Activated naive CD4-positive, alpha-beta T cell treated with anti-CD3 and anti-CD28 coated beads, Interleukin-2, amount 10 ng/mL, durations not matched to agents 5 hours and 36 hours (primary cell): Measurements from ENCODE around the gene MBIP. TPM values are rescaled to one million over a fixed set of nuclear protein-coding genes. Genes with fewer than 3 reads are reported as not detected.

Source experiments
- total RNA-seq, 2 experiments: library from RNA; stranded (reverse); gene quantifications; one replicate each; pipeline ENCODE4 v1.2.3, GENCODE V29; 2021

MBIP gene, protein sequence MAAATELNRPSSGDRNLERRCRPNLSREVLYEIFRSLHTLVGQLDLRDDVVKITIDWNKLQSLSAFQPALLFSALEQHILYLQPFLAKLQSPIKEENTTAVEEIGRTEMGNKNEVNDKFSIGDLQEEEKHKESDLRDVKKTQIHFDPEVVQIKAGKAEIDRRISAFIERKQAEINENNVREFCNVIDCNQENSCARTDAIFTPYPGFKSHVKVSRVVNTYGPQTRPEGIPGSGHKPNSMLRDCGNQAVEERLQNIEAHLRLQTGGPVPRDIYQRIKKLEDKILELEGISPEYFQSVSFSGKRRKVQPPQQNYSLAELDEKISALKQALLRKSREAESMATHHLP
- 10 to 100 TPM; 19.2 to 20.5 TPM for total RNA-seq

GRCh38 chr14:36320200-36320896 lies at the start of gene MBIP:
Gene MBIP (minus strand): TSS chr14:36320637. CDS start chr14:36320588, 49 bp downstream.

Other genes starting within 250 kb of the MBIP start
- not detected for gene PTCSC3, start 143.9 kb downstream of the MBIP start, total RNA-seq
- not detected for gene NKX2-1, start 199.6 kb upstream of the MBIP start, total RNA-seq